DMS53 treated with DMSO at 0.1 percent for 48 hours (cell line): ENCODE data around the gene C5orf15.

ENCODE experiments used
- DNase-seq: peaks from one replicate; lab custom pipeline; 2025; ENCODE audit not compliant: unreplicated experiment; lab: John Stamatoyannopoulos, UW

The C5orf15 gene

GRCh38 chr5:133968204-133968980 is at the start of gene C5orf15:
Gene C5orf15, minus strand, starts transcription at chr5:133968625. Its CDS starts 41 bp downstream, at chr5:133968584.
- DNase-seq: peak; percentile 91

- DNase-seq: no peak
Measured at GRCh38 chr5:134008266-134008749, 39.9 kb upstream of the C5orf15 start.

GRCh38 chr5:134007581-134008265 is 39.3 kb upstream of the C5orf15 start:
- DNase-seq: no peak

GRCh38 chr5:134006115-134006514 is 37.7 kb upstream of the C5orf15 start:
- DNase-seq: no peak

- DNase-seq: no peak
Measured at GRCh38 chr5:134005417-134006061, 37.1 kb upstream of the C5orf15 start.

- DNase-seq: peak; percentile 84
Measured at GRCh38 chr5:134004626-134005416, 36.4 kb upstream of the C5orf15 start, which contains the start of gene VDAC1. Gene VDAC1, minus strand, starts transcription at chr5:134004975. Its CDS starts 11,963 bp downstream, at chr5:133993012.

GRCh38 chr5:134003817-134004625 is 35.6 kb upstream of the C5orf15 start:
- DNase-seq: no peak

- DNase-seq: no peak
Measured at GRCh38 chr5:134003064-134003816, 34.8 kb upstream of the C5orf15 start.

GRCh38 chr5:134001938-134002731 is 33.7 kb upstream of the C5orf15 start:
- no peak for DNase-seq

GRCh38 chr5:134000696-134001453 is 32.5 kb upstream of the C5orf15 start:
- DNase-seq: no peak

- no peak for DNase-seq
Measured at GRCh38 chr5:134000091-134000511, 31.7 kb upstream of the C5orf15 start.

GRCh38 chr5:133998807-133999206 is 30.4 kb upstream of the C5orf15 start:
- no peak for DNase-seq

GRCh38 chr5:133998042-133998441 is 29.6 kb upstream of the C5orf15 start:
- DNase-seq: no peak

- DNase-seq: no peak
Measured at GRCh38 chr5:133996683-133997252, 28.3 kb upstream of the C5orf15 start.

GRCh38 chr5:133995883-133996563 is 27.6 kb upstream of the C5orf15 start:
- no peak for DNase-seq

- no peak for DNase-seq
Measured at GRCh38 chr5:133995341-133995740, 26.9 kb upstream of the C5orf15 start.

- no peak for DNase-seq
Measured at GRCh38 chr5:133994990-133995333, 26.5 kb upstream of the C5orf15 start.
